ENCODE results near the gene TBC1D3K. TPM values are rescaled to one million over a fixed set of nuclear protein-coding genes. Genes with fewer than 3 reads are reported as not detected.
"Not testable (repeated sequence)": the region's sequence is repeated elsewhere in the genome, so short reads cannot be mapped to it uniquely, and the experiment has no call there.

TBC1D3K gene
- total RNA-seq (not detected), polyA plus RNA-seq (not detected)

DNA sequence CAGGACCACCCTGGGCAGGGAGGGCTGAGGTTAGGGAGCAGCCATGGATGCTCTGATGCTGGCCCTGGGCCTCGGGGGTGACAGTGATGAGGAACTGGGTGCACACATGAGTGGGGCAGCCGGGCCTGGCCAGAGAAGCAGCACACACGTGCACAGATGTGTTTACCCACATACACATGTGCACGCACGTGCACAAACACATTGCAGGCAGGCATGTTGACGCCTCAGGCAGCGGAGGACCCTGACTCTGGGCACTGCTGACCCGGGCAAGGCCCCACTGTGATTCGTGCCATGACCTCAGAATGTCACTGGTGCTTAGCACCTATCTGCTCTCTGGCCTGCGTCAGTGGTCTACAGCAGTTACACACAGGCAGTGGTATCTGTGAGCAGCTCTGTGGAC is at the start of gene TBC1D3K:
Gene TBC1D3K (plus strand): TSS at position 301 of the 400 bp plus-strand sequence. CDS start 1,585 bp downstream, outside the sequence.
- H3K4me1 Mint-ChIP-seq; H3K27ac Mint-ChIP-seq; POLR2A ChIA-PET (ENCODE audit: partially characterized antibody); H3K4me1 ChIP-seq (ENCODE audit: insufficient read depth, low read length); CTCF ChIA-PET (ENCODE audit: partially characterized antibody); H3K4me3 Mint-ChIP-seq; H3K27me3 ChIP-seq (ENCODE audit: insufficient read depth, low read length); H3K9me3 Mint-ChIP-seq; intact Hi-C loops (cut with micrococcal nuclease); DNase-seq; H3K4me3 ChIP-seq (ENCODE audit: low read length in 2 of 2); H3K36me3 Mint-ChIP-seq; H3K9me3 ChIP-seq (ENCODE audit: control insufficient read depth in 1 of 2, low read length in 2 of 2); H3K27me3 Mint-ChIP-seq; H3K36me3 ChIP-seq (ENCODE audit: insufficient read depth, low read length); H3K27ac ChIP-seq (ENCODE audit: low read depth, low read length): not testable (repeated sequence)

GRCh38 chr17:37884516-37884915 is 39.7 kb upstream of the TBC1D3K start:
- POLR2A ChIA-PET (ENCODE audit: partially characterized antibody) = no interaction called here

GRCh38 chr17:37885136-37885535 is 39.1 kb upstream of the TBC1D3K start:
- no peaks in the 10 kb centered on the region for H3K27me3 ChIP-seq (ENCODE audit: insufficient read depth, low read length)
- H3K9me3 ChIP-seq (ENCODE audit: control insufficient read depth in 1 of 2, low read length in 2 of 2) = no peaks in the 10 kb centered on the region
- Mint-ChIP-seq H3K4me1 (peaks cover 0 to 6% (median 3%) of the 10 kb centered on the region in 4 donors), H3K36me3 (no peaks in the 10 kb centered on the region), H3K9me3 (peaks cover 0 to 5% (median 0%) of the 10 kb centered on the region in 8 donors), H3K27me3 (peaks cover 6 to 17% of the 10 kb centered on the region in 2 donors), H3K4me3 (no peak overlapping the region), H3K27ac (no peak overlapping the region)
- intact Hi-C loops (cut with micrococcal nuclease) = no loop called here
- H3K27ac ChIP-seq (ENCODE audit: low read depth, low read length) = no peak overlapping the region
- no peaks in the 10 kb centered on the region for H3K4me1 ChIP-seq (ENCODE audit: insufficient read depth, low read length)
- ChIA-PET CTCF (ENCODE audit: partially characterized antibody) (no interaction called here), POLR2A (ENCODE audit: partially characterized antibody) (no interaction called here)
- DNase-seq = no peak
- H3K4me3 ChIP-seq (ENCODE audit: low read length in 2 of 2) = no peak overlapping the region
- H3K36me3 ChIP-seq (ENCODE audit: insufficient read depth, low read length) = no peaks in the 10 kb centered on the region

More at GRCh38 chr17:37884516-37884915, 39.7 kb upstream of the TBC1D3K start:
- Histone ChIP-seq H3K4me1 (ENCODE audit: insufficient read depth, low read length) (no peaks in the 10 kb centered on the region), H3K27me3 (ENCODE audit: insufficient read depth, low read length) (no peaks in the 10 kb centered on the region), H3K36me3 (ENCODE audit: insufficient read depth, low read length) (no peaks in the 10 kb centered on the region), H3K9me3 (ENCODE audit: control insufficient read depth in 1 of 2, low read length in 2 of 2) (no peaks in the 10 kb centered on the region), H3K27ac (ENCODE audit: low read depth, low read length) (no peak overlapping the region), H3K4me3 (ENCODE audit: low read length in 2 of 2) (no peak overlapping the region)
- no peak overlapping the region for H3K4me3 Mint-ChIP-seq
- peaks cover 0 to 4% (median 0%) of the 10 kb centered on the region in 8 donors for H3K9me3 Mint-ChIP-seq
- peaks cover 3 to 14% of the 10 kb centered on the region in 2 donors for H3K27me3 Mint-ChIP-seq
- H3K27ac Mint-ChIP-seq = no peak overlapping the region
- no peaks in the 10 kb centered on the region for H3K36me3 Mint-ChIP-seq
- CTCF ChIA-PET (ENCODE audit: partially characterized antibody) = no interaction called here
- intact Hi-C loops (cut with micrococcal nuclease) = no loop called here
- DNase-seq = no peak
- peaks cover 0 to 6% (median 3%) of the 10 kb centered on the region in 4 donors for H3K4me1 Mint-ChIP-seq

DNA sequence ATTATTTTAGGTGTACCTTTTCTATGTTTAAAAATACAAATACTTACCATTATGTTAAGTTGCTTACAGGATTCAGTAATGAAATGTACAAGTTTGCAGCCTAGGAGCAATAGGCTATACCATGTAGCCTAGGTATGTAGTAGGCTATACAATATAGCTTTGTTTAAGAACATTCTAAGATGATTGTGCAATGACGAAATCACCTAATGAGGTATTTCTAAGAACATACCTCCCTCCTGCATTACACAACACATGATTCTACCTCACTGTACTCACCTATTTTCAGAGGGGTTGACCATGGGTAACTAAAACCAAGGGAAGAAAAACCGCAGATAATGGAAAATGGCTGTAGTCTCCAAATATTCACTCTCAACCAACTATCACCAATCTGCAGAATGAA is 35.3 kb upstream of the TBC1D3K start:
- intact Hi-C loops (cut with micrococcal nuclease) = no loop called here
- H3K27ac ChIP-seq (ENCODE audit: low read depth, low read length) = no peak overlapping the region
- peaks cover 0 to 6% (median 3%) of the 10 kb centered on the region in 4 donors for H3K4me1 Mint-ChIP-seq
- ChIA-PET CTCF (ENCODE audit: partially characterized antibody) (no interaction called here), POLR2A (ENCODE audit: partially characterized antibody) (no interaction called here)
- H3K36me3 ChIP-seq (ENCODE audit: insufficient read depth, low read length) = no peaks in the 10 kb centered on the region
- DNase-seq = no peak
- no peak overlapping the region for H3K4me3 ChIP-seq (ENCODE audit: low read length in 2 of 2)
- H3K27ac Mint-ChIP-seq = no peak overlapping the region
- no peaks in the 10 kb centered on the region for H3K9me3 ChIP-seq (ENCODE audit: control insufficient read depth in 1 of 2, low read length in 2 of 2)
- peaks cover 6 to 17% of the 10 kb centered on the region in 2 donors for H3K27me3 Mint-ChIP-seq
- H3K36me3 Mint-ChIP-seq = no peaks in the 10 kb centered on the region
- H3K4me3 Mint-ChIP-seq = no peak overlapping the region
- H3K27me3 ChIP-seq (ENCODE audit: insufficient read depth, low read length) = no peaks in the 10 kb centered on the region
- no peaks in the 10 kb centered on the region for H3K4me1 ChIP-seq (ENCODE audit: insufficient read depth, low read length)
- H3K9me3 Mint-ChIP-seq = peaks cover 0 to 5% (median 0%) of the 10 kb centered on the region in 8 donors

GRCh38 chr17:37896961-37897360 is 27.3 kb upstream of the TBC1D3K start:
- H3K4me3 ChIP-seq (ENCODE audit: low read length in 2 of 2); DNase-seq; intact Hi-C loops (cut with micrococcal nuclease); H3K36me3 Mint-ChIP-seq; H3K9me3 Mint-ChIP-seq; H3K27ac ChIP-seq (ENCODE audit: low read depth, low read length); CTCF ChIA-PET (ENCODE audit: partially characterized antibody); POLR2A ChIA-PET (ENCODE audit: partially characterized antibody); H3K9me3 ChIP-seq (ENCODE audit: control insufficient read depth in 1 of 2, low read length in 2 of 2); H3K4me1 Mint-ChIP-seq; H3K27ac Mint-ChIP-seq; H3K4me3 Mint-ChIP-seq; H3K27me3 Mint-ChIP-seq; H3K27me3 ChIP-seq (ENCODE audit: insufficient read depth, low read length); H3K4me1 ChIP-seq (ENCODE audit: insufficient read depth, low read length); H3K36me3 ChIP-seq (ENCODE audit: insufficient read depth, low read length): not testable (repeated sequence)

Other genes starting within 250 kb of the TBC1D3K start
- not detected for gene HNF1B, start 179.4 kb upstream of the TBC1D3K start, total RNA-seq
- gene HNF1B, start 179.4 kb upstream of the TBC1D3K start, polyA plus RNA-seq = not detected
- gene TBC1D3L, start 64.6 kb downstream of the TBC1D3K start, total RNA-seq = 10 to 100 TPM; 35.7 to 35.8 TPM
- gene TBC1D3L, start 64.6 kb downstream of the TBC1D3K start, polyA plus RNA-seq = 1 to 10 TPM in 1 of 2 donors, not detected in 1; 1.7 TPM
- under 1 TPM in 1 of 2 experiments, not detected in 1; 0.50 TPM for gene TBC1D3D, start 79.6 kb downstream of the TBC1D3K start, total RNA-seq
- gene TBC1D3D, start 79.6 kb downstream of the TBC1D3K start, polyA plus RNA-seq = under 1 TPM in 1 of 2 donors, not detected in 1; 0.09 TPM
- not detected for gene TBC1D3C, start 144.2 kb downstream of the TBC1D3K start, total RNA-seq
- not detected for gene TBC1D3C, start 144.2 kb downstream of the TBC1D3K start, polyA plus RNA-seq
- gene TBC1D3E, start 203.5 kb downstream of the TBC1D3K start, total RNA-seq = under 1 TPM in 1 of 2 experiments, not detected in 1; 0.17 TPM
- gene TBC1D3E, start 203.5 kb downstream of the TBC1D3K start, polyA plus RNA-seq = not detected

Data from CD4-positive, alpha-beta memory T cell (primary cell).